ENCODE measurements around the gene ORAI1. TPM values are rescaled to one million over a fixed set of nuclear protein-coding genes. Genes with fewer than 3 reads are reported as not detected.
A peak's percentile ranks its signal among the peaks of the same experiment; 100 is the strongest.
"Not testable (repeated sequence)": the region's sequence is repeated elsewhere in the genome, so short reads cannot be mapped to it uniquely, and the experiment has no call there.

Gene ORAI1
- total and polyA plus RNA-seq, 12 donors = 1.8 to 18.1 (median 8.8) TPM

DNA sequence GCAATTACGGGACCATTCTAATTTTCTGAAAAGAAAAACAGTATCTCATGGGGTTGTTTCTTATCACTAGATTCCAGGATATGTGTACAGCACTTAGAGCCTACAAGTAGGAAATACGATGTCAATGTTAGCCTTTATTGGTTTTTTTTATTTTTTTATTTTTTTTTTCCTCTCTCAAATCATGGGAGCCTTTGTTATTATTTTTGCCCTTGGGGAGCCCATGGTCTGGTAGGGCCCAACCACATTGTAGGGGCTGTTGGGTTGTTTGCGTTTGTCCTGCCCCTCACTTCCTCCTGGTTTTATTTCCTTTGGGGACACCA is 37.2 kb downstream of the ORAI1 start:
- no peak for ATAC-seq
- no peaks in the 10 kb centered on the region for H3K27me3 ChIP-seq
- peak overlapping the region in 1 of 10 donors; percentile 87 for H3K27ac ChIP-seq
- no peaks in the 10 kb centered on the region for H3K36me3 ChIP-seq
- DNase-seq = no peak
- H3K9me3 ChIP-seq = no peaks in the 10 kb centered on the region
- TF ChIP-seq, protein P1, sequence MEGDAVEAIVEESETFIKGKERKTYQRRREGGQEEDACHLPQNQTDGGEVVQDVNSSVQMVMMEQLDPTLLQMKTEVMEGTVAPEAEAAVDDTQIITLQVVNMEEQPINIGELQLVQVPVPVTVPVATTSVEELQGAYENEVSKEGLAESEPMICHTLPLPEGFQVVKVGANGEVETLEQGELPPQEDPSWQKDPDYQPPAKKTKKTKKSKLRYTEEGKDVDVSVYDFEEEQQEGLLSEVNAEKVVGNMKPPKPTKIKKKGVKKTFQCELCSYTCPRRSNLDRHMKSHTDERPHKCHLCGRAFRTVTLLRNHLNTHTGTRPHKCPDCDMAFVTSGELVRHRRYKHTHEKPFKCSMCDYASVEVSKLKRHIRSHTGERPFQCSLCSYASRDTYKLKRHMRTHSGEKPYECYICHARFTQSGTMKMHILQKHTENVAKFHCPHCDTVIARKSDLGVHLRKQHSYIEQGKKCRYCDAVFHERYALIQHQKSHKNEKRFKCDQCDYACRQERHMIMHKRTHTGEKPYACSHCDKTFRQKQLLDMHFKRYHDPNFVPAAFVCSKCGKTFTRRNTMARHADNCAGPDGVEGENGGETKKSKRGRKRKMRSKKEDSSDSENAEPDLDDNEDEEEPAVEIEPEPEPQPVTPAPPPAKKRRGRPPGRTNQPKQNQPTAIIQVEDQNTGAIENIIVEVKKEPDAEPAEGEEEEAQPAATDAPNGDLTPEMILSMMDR (IDR thresholded peaks at IDR 0.05) = no peak
- intact Hi-C loops (cut with DNase I) = loop anchor here in 2 of 10 donors (5.0 kb wide), 1 partner anchor 36 kb away; the partner anchor contains the start of gene ORAI1 (in 2 of the 2)
- peaks cover 0 to 24% (median 5%) of the 10 kb centered on the region in 9 donors for H3K4me1 ChIP-seq
- WGBS, 2 donors = 67 to 84% methylated on average over 3 of the region's 3 CpGs
- peak overlapping the region in 1 of 10 donors; percentile 57 for H3K4me3 ChIP-seq

DNA sequence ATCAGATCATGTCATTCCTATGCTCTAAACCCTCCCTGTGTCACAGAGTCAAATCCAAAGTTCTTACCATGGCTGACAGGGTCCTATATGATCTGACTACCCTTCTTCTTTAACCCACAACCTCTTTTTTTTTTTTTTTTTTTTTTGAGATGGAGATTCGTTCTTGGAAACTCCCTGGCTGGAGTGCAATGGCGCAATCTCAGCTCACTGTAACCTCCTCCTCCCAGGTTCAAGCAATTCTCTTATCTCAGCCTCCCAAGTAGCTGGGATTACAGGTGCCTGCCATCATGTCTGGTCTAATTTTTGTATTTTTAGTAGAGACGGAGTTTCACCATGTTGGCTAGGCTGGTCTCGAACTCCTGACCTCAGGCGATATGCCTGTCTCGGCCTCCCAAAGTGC is 40.5 kb downstream of the ORAI1 start:
- H3K4me1 ChIP-seq = peaks cover 0 to 12% (median 1%) of the 10 kb centered on the region in 9 donors
- not testable (repeated sequence) for H3K9me3 ChIP-seq, H3K27me3 ChIP-seq, ATAC-seq, H3K27ac ChIP-seq, H3K36me3 ChIP-seq, DNase-seq, H3K4me3 ChIP-seq
- 89 to 94% methylated on average over 6 of the region's 6 CpGs for WGBS, 2 donors
- intact Hi-C loops (cut with DNase I) = loop anchor here in 3 of 10 donors (5.0 kb wide), 3 partner anchors 40 to 170 kb away; partner anchors contain the start of gene ORAI1 (in 1 of the 3)

DNA sequence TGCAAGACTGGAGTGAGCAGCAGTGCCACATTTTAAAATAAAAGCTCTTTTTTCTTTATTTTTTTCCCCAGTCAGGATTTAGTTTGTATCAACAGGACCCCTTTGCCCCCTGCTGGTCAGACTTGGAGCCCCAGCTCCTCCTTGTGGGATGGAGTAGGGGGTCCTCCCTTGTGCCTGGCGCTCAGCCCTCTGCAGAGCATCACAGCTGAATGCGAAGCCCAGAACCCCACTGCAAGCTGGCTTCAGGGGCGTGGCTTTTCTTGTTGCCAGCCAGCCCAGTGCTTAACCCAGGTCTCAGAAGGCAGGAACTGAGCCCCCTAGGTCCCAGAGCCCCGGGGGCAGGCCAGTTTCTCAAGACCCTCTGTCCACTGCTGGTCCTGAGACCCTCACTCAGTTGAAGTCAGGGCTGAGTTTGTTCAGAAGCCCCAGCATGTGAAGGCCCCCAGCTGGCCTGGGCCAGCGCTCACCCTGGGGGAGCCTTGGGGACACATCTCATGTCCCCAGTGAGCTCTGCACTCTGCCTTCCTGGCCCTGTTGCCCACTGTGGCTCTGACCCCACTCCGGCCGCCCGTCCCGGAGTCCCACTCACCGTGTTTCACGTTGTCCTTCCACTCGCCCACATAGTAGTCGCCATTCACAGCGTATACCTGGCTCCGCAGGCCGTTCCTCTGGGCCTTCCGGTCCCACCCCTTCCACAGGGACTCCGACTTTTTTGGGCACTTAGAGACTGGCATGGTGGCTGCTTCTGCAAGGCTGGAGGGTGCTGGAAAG is 42.6 kb downstream of the ORAI1 start:
- H3K36me3 ChIP-seq = no peaks in the 10 kb centered on the region
- TF ChIP-seq, protein P1 (IDR thresholded peaks at IDR 0.05) = peak; percentile 27 to 76 (median 61)
- ATAC-seq (no peak), DNase-seq (peak in 1 of 2 donors; percentile 30)
- H3K4me3 ChIP-seq = no peak overlapping the region
- WGBS, 2 donors = 80 to 84% methylated on average over 18 of the region's 18 CpGs
- no peaks in the 10 kb centered on the region for H3K27me3 ChIP-seq
- no peaks in the 10 kb centered on the region for H3K9me3 ChIP-seq
- H3K27ac ChIP-seq = no peak overlapping the region
- intact Hi-C loops (cut with DNase I) = loop anchor here in 4 of 10 donors (2.0 to 5.0 kb wide), 4 partner anchors 42 to 172 kb away; partner anchors contain the start of gene ORAI1 (in 1 of the 4)
- H3K4me1 ChIP-seq = peaks cover 5 to 21% (median 14%) of the 10 kb centered on the region in 9 donors

DNA sequence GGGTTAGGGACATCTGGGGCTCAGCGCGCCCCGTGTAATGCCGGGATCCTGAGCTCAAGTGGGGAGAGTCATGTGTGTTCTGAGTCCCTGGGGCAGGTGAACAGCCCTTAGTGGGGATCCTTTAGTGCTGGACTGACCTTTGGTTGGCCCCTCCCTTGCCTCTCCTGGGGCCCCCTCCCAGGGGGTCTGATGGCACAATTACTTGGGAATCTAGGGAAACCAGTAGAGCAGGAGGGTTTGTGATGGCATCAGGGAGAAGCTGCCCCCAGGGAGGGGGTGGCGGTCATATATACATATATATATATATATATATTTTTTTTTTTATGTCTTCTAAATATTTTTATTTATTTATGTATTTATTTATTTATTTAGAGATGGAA is 43.2 kb downstream of the ORAI1 start, which contains the start of gene MORN3:
MORN3 (minus strand) TSS at position 134 of the 380 bp plus-strand sequence. CDS start 171 bp downstream, outside the sequence.
- Histone ChIP-seq H3K4me3 (no peak within 1 kb of the TSS), H3K9me3 (no peaks in the 10 kb centered on the region), H3K27ac (no peak within 1 kb of the TSS), H3K4me1 (peaks cover 5 to 21% (median 14%) of the 10 kb centered on the region in 9 donors), H3K36me3 (no peaks in the 10 kb centered on the region), H3K27me3 (no peaks in the 10 kb centered on the region)
- intact Hi-C loops (cut with DNase I) = loop anchor here in 4 of 10 donors (2.0 to 5.0 kb wide), 4 partner anchors 42 to 172 kb away; partner anchors contain the start of gene ORAI1 (in 1 of the 4)
- 98% methylated on average over 5 of the region's 5 CpGs for WGBS, 2 donors
- ATAC-seq (no peak), DNase-seq (no peak)
- TF ChIP-seq, protein P1 (IDR thresholded peaks at IDR 0.05) = no peak
